Suprapubic skin (tissue), 4 donors: ENCODE measurements around the gene CCDC178.

Experiments
- EP300 ChIP-seq: sonication (generic); formaldehyde crosslinking; IDR thresholded peaks from one replicate; pipeline ENCODE4 v1.6.1; 2017; ENCODE audit warnings: antibody characterized with exemption
- POLR2A ChIP-seq, 2 donors: fragments of 450-650 bp; IDR thresholded peaks; one replicate each; pipeline ENCODE4 v1.6.1; 2017; ENCODE audit warnings: antibody characterized with exemption in 2 of 2, mild to moderate bottlenecking in 2 of 2, moderate library complexity in 2 of 2
- POLR2AphosphoS5 ChIP-seq, 3 donors: sonication (generic); formaldehyde crosslinking; IDR thresholded peaks; one replicate each; pipeline ENCODE4 v1.6.1; 2017; ENCODE audit warnings: antibody characterized with exemption in 3 of 3
- TF ChIP-seq, protein P1 (sequence below), 2 donors: fragments of 200-600 bp in 1 of 2; fragments of 450-650 bp in 1 of 2; sonication (generic) in 1 of 2; IDR thresholded peaks; one replicate each; pipeline ENCODE4 v1.5.1; 2016 to 2019; ENCODE audit warnings: antibody characterized with exemption in 2 of 2, mild to moderate bottlenecking in 1 of 2, moderate library complexity in 1 of 2

DNA sequence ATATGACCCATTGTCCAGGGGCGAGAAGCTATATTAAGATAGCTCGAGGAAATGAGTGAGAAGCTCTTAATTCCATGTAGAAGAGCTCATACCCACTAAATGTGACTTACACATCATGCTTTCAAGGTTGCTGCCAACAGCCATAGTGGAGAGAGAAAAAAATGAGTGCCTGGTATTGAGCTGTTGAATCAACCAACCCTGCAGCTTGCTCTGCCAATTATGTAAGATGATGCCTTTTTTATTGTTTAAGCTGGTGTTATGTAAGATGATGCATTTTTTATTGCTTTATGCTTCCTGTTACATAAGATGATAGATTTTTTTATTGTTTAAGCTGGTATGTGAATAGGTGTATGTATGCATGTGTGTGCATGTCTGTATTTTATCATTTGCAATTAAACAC is 228.2 kb downstream of the CCDC178 start:
- TF ChIP-seq, protein P1, sequence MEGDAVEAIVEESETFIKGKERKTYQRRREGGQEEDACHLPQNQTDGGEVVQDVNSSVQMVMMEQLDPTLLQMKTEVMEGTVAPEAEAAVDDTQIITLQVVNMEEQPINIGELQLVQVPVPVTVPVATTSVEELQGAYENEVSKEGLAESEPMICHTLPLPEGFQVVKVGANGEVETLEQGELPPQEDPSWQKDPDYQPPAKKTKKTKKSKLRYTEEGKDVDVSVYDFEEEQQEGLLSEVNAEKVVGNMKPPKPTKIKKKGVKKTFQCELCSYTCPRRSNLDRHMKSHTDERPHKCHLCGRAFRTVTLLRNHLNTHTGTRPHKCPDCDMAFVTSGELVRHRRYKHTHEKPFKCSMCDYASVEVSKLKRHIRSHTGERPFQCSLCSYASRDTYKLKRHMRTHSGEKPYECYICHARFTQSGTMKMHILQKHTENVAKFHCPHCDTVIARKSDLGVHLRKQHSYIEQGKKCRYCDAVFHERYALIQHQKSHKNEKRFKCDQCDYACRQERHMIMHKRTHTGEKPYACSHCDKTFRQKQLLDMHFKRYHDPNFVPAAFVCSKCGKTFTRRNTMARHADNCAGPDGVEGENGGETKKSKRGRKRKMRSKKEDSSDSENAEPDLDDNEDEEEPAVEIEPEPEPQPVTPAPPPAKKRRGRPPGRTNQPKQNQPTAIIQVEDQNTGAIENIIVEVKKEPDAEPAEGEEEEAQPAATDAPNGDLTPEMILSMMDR (IDR thresholded peaks at IDR 0.05), result no peak
- TF ChIP-seq POLR2A (IDR thresholded peaks at IDR 0.05), result no peak
- TF ChIP-seq POLR2AphosphoS5 (IDR thresholded peaks at IDR 0.05), result no peak
- TF ChIP-seq EP300, result no peak
